Keratinocyte (primary cell): Measurements from ENCODE around the gene PTMS. TPM values are rescaled to one million over a fixed set of nuclear protein-coding genes. Genes with fewer than 3 reads are reported as not detected.

ENCODE experiments used
- DNase-seq: peaks from one replicate; pipeline ENCODE4 v3.0.0-alpha.2; 2011; ENCODE audit warnings: low read depth, missing footprints, low spot score
- FAIRE-seq: peaks from 2 replicates; lab custom pipeline; 2011; peaks lifted over from hg19 to GRCh38; lab: Jason Lieb, UNC
- H2AFZ ChIP-seq: 2 replicates; pipeline ENCODE4 v1.6.0; 2012; ENCODE audit warnings: low read length, control low read depth, inconsistent platforms; ENCODE audit not compliant: control insufficient read depth
- H3K27ac ChIP-seq: 2 replicates; pipeline ENCODE4 v1.5.1; 2011; ENCODE audit warnings: low read length; ENCODE audit not compliant: control insufficient read depth, insufficient read depth
- H3K27me3 ChIP-seq: 3 replicates; pipeline ENCODE4 v1.6.0; 2011; ENCODE audit warnings: low read length; ENCODE audit not compliant: control insufficient read depth, insufficient read depth; ENCODE audit errors: extremely low read depth
- H3K36me3 ChIP-seq, 2 experiments: 2 replicates in 1 of 2; 3 replicates in 1 of 2; pipeline ENCODE4 v1.5.1; 2011; ENCODE audit warnings: low read length in 2 of 2, mild to moderate bottlenecking in 1 of 2; ENCODE audit not compliant: control insufficient read depth in 2 of 2, insufficient read depth in 2 of 2; ENCODE audit errors: extremely low read depth in 1 of 2
- H3K4me1 ChIP-seq: 3 replicates; pipeline ENCODE4 v1.5.1; 2011; ENCODE audit warnings: low read length; ENCODE audit not compliant: control insufficient read depth, insufficient read depth; ENCODE audit errors: extremely low read depth
- H3K4me2 ChIP-seq: 3 replicates; pipeline ENCODE4 v1.6.0; 2011; ENCODE audit warnings: low read depth, low read length; ENCODE audit not compliant: control insufficient read depth, insufficient read depth; ENCODE audit errors: extremely low read depth
- H3K4me3 ChIP-seq, 3 experiments: fragments of 200-600 bp in 1 of 3; sonication (generic) in 1 of 3; 2 replicates in 2 of 3; 3 replicates in 1 of 3; pipeline ENCODE4 v1.5.1; 2011 to 2016; ENCODE audit warnings: low read length in 3 of 3, mild to moderate bottlenecking in 3 of 3, control low read depth in 2 of 3, inconsistent platforms in 1 of 3, low read depth in 1 of 3, mixed read lengths in 1 of 3, mixed run types in 1 of 3, moderate library complexity in 1 of 3; ENCODE audit not compliant: control insufficient read depth in 2 of 3, insufficient read depth in 2 of 3; ENCODE audit errors: extremely low read depth in 1 of 3
- H3K79me2 ChIP-seq: 2 replicates; pipeline ENCODE4 v1.6.0; 2012; ENCODE audit warnings: low read length; ENCODE audit not compliant: control insufficient read depth, insufficient read depth
- H3K9ac ChIP-seq: 3 replicates; pipeline ENCODE4 v1.6.0; 2011; ENCODE audit warnings: low read length; ENCODE audit not compliant: control insufficient read depth, insufficient read depth; ENCODE audit errors: extremely low read depth
- H3K9me1 ChIP-seq: 3 replicates; pipeline ENCODE4 v1.6.0; 2011; ENCODE audit warnings: low read length; ENCODE audit not compliant: control insufficient read depth, insufficient read depth; ENCODE audit errors: extremely low read depth
- H3K9me3 ChIP-seq: 2 replicates; pipeline ENCODE4 v1.5.1; 2012; ENCODE audit warnings: low read depth, low read length; ENCODE audit not compliant: control insufficient read depth
- H4K20me1 ChIP-seq: 3 replicates; pipeline ENCODE4 v1.6.0; 2011; ENCODE audit warnings: low read length; ENCODE audit not compliant: control insufficient read depth, insufficient read depth; ENCODE audit errors: extremely low read depth
- CTCF ChIP-seq, 3 experiments: IDR thresholded peaks in 1 of 3; conservative IDR thresholded peaks in 1 of 3; optimal IDR thresholded peaks in 1 of 3; 2 replicates in 2 of 3; 3 replicates in 1 of 3; pipeline versions ENCODE3 to v1.5.1; 2011; ENCODE audit warnings: low read length in 3 of 3, mild to moderate bottlenecking in 3 of 3, moderate library complexity in 2 of 3, control low read depth in 1 of 3, inconsistent platforms in 1 of 3; ENCODE audit not compliant: insufficient read depth in 2 of 3; ENCODE audit errors: extremely low read depth in 1 of 3
- EZH2 ChIP-seq: IDR thresholded peaks from one replicate; pipeline ENCODE4 v1.6.1; 2012; ENCODE audit warnings: inconsistent platforms, mild to moderate bottlenecking, low read length, moderate library complexity
- dilution Hi-C: fragments of 300-500 bp; cut with MboI; formaldehyde crosslinking; loops from one replicate; pipeline ENCODE4 v1.7.0; 2020; ENCODE audit warnings: low sequenced_read_pairs; ENCODE audit not compliant: extremely low pct_ligation_motif_present
- polyA plus RNA-seq, 5 experiments: library from polyadenylated mRNA; depleted of rRNA in 3 of 5; stranded (reverse) in 3 of 5; stranded (forward) in 1 of 5; unstranded in 1 of 5; fragments of >200 nt; gene quantifications; 1 replicate in 1 of 5; 2 replicates in 3 of 5; 3 replicates in 1 of 5; pipeline versions ENCODE4 v1.2.1 to v1.2.3, GENCODE V29; 2011 to 2012; ENCODE audit warnings: missing spikeins in 2 of 5, low read depth in 1 of 5, low replicate concordance in 1 of 5

PTMS gene
- polyA plus RNA-seq, 1 donor (not counting 4 experiments of a cell fraction or from before 2014, with no cell fraction given) = 119 TPM

- no peak for DNase-seq
- Histone ChIP-seq H3K79me2 (no peaks in the 10 kb centered on the region), H3K9me3 (no peaks in the 10 kb centered on the region), H4K20me1 (no peaks in the 10 kb centered on the region), H3K4me1 (no peaks in the 10 kb centered on the region), H3K36me3 (no peaks in the 10 kb centered on the region), H3K4me3 (no peak overlapping the region), H3K9me1 (no peaks in the 10 kb centered on the region), H3K9ac (no peak overlapping the region), H3K27me3 (peaks cover 56% of the 10 kb centered on the region), H2AFZ (no peak overlapping the region), H3K27ac (no peak overlapping the region), H3K4me2 (no peak overlapping the region)
- no peak for FAIRE-seq
- dilution Hi-C loops = no loop called here
- TF ChIP-seq CTCF (optimal IDR thresholded peaks at IDR 0.05 in 1 of 3, IDR thresholded peaks at IDR 0.05 in 1 of 3, conservative IDR thresholded peaks at IDR 0.05 in 1 of 3; ENCODE audit: extremely low read depth in 1 of 3, insufficient read depth in 2 of 3, low read length in 3 of 3) = no peak
- TF ChIP-seq EZH2 = no peak
Observed at GRCh38 chr12:6818222-6818621, 52.1 kb downstream of the PTMS start.

GRCh38 chr12:6818645-6819044 is 52.5 kb downstream of the PTMS start:
- no peak for FAIRE-seq
- no peak for TF ChIP-seq CTCF (optimal IDR thresholded peaks at IDR 0.05 in 1 of 3, IDR thresholded peaks at IDR 0.05 in 1 of 3, conservative IDR thresholded peaks at IDR 0.05 in 1 of 3; ENCODE audit: extremely low read depth in 1 of 3, insufficient read depth in 2 of 3, low read length in 3 of 3)
- no peak for TF ChIP-seq EZH2
- no peaks in the 10 kb centered on the region for H3K9me3 ChIP-seq
- no peak overlapping the region for H2AFZ ChIP-seq
- no peaks in the 10 kb centered on the region for H3K36me3 ChIP-seq
- no peak overlapping the region for H3K27ac ChIP-seq
- no peak overlapping the region for H3K4me3 ChIP-seq
- DNase-seq = no peak
- peaks cover 60% of the 10 kb centered on the region for H3K27me3 ChIP-seq
- no peaks in the 10 kb centered on the region for H4K20me1 ChIP-seq
- H3K4me2 ChIP-seq = no peak overlapping the region
- no peaks in the 10 kb centered on the region for H3K4me1 ChIP-seq
- H3K79me2 ChIP-seq = no peaks in the 10 kb centered on the region
- dilution Hi-C loops = no loop called here
- H3K9ac ChIP-seq = no peak overlapping the region
- no peaks in the 10 kb centered on the region for H3K9me1 ChIP-seq
